ENCODE results near the gene DNALI1. TPM values are rescaled to one million over a fixed set of nuclear protein-coding genes. Genes with fewer than 3 reads are reported as not detected.

DNALI1 gene
- total and polyA plus RNA-seq, 2 of the 8 experiments (the other 6 are each of a cell fraction or from before 2014, with no cell fraction given) = 8.9 to 11.3 TPM

- TF ChIP-seq, protein P1, sequence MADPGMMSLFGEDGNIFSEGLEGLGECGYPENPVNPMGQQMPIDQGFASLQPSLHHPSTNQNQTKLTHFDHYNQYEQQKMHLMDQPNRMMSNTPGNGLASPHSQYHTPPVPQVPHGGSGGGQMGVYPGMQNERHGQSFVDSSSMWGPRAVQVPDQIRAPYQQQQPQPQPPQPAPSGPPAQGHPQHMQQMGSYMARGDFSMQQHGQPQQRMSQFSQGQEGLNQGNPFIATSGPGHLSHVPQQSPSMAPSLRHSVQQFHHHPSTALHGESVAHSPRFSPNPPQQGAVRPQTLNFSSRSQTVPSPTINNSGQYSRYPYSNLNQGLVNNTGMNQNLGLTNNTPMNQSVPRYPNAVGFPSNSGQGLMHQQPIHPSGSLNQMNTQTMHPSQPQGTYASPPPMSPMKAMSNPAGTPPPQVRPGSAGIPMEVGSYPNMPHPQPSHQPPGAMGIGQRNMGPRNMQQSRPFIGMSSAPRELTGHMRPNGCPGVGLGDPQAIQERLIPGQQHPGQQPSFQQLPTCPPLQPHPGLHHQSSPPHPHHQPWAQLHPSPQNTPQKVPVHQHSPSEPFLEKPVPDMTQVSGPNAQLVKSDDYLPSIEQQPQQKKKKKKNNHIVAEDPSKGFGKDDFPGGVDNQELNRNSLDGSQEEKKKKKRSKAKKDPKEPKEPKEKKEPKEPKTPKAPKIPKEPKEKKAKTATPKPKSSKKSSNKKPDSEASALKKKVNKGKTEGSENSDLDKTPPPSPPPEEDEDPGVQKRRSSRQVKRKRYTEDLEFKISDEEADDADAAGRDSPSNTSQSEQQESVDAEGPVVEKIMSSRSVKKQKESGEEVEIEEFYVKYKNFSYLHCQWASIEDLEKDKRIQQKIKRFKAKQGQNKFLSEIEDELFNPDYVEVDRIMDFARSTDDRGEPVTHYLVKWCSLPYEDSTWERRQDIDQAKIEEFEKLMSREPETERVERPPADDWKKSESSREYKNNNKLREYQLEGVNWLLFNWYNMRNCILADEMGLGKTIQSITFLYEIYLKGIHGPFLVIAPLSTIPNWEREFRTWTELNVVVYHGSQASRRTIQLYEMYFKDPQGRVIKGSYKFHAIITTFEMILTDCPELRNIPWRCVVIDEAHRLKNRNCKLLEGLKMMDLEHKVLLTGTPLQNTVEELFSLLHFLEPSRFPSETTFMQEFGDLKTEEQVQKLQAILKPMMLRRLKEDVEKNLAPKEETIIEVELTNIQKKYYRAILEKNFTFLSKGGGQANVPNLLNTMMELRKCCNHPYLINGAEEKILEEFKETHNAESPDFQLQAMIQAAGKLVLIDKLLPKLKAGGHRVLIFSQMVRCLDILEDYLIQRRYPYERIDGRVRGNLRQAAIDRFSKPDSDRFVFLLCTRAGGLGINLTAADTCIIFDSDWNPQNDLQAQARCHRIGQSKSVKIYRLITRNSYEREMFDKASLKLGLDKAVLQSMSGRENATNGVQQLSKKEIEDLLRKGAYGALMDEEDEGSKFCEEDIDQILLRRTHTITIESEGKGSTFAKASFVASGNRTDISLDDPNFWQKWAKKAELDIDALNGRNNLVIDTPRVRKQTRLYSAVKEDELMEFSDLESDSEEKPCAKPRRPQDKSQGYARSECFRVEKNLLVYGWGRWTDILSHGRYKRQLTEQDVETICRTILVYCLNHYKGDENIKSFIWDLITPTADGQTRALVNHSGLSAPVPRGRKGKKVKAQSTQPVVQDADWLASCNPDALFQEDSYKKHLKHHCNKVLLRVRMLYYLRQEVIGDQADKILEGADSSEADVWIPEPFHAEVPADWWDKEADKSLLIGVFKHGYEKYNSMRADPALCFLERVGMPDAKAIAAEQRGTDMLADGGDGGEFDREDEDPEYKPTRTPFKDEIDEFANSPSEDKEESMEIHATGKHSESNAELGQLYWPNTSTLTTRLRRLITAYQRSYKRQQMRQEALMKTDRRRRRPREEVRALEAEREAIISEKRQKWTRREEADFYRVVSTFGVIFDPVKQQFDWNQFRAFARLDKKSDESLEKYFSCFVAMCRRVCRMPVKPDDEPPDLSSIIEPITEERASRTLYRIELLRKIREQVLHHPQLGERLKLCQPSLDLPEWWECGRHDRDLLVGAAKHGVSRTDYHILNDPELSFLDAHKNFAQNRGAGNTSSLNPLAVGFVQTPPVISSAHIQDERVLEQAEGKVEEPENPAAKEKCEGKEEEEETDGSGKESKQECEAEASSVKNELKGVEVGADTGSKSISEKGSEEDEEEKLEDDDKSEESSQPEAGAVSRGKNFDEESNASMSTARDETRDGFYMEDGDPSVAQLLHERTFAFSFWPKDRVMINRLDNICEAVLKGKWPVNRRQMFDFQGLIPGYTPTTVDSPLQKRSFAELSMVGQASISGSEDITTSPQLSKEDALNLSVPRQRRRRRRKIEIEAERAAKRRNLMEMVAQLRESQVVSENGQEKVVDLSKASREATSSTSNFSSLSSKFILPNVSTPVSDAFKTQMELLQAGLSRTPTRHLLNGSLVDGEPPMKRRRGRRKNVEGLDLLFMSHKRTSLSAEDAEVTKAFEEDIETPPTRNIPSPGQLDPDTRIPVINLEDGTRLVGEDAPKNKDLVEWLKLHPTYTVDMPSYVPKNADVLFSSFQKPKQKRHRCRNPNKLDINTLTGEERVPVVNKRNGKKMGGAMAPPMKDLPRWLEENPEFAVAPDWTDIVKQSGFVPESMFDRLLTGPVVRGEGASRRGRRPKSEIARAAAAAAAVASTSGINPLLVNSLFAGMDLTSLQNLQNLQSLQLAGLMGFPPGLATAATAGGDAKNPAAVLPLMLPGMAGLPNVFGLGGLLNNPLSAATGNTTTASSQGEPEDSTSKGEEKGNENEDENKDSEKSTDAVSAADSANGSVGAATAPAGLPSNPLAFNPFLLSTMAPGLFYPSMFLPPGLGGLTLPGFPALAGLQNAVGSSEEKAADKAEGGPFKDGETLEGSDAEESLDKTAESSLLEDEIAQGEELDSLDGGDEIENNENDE (IDR thresholded peaks at IDR 0.05; ENCODE audit: insufficient replicate concordance, low read length) = no peak
- TF ChIP-seq YY1 (IDR thresholded peaks at IDR 0.05; ENCODE audit: low read depth, low read length) (no peak), TBP (IDR thresholded peaks at IDR 0.05; ENCODE audit: low read depth, low read length) (no peak), JUN (IDR thresholded peaks at IDR 0.05; ENCODE audit: low read depth, low read length) (no peak), CEBPB (IDR thresholded peaks at IDR 0.05; ENCODE audit: low read depth, low read length) (no peak), TEAD4 (IDR thresholded peaks at IDR 0.05; ENCODE audit: low read depth, low read length) (no peak), BCL11A (IDR thresholded peaks at IDR 0.05; ENCODE audit: low read depth in 2 of 2, low read length in 2 of 2) (no peak), ASH2L (IDR thresholded peaks at IDR 0.05; ENCODE audit: low read length) (no peak), SIX5 (IDR thresholded peaks at IDR 0.05; ENCODE audit: low read depth, low read length) (no peak)
These were observed 23.2 kb upstream of the DNALI1 start (continued) for GRCh38 chr1:37533317-37534093.
